Myometrial cell (primary cell): ENCODE data around the gene PIGS. TPM values are rescaled to one million over a fixed set of nuclear protein-coding genes. Genes with fewer than 3 reads are reported as not detected.

Experiments used
- total RNA-seq: library from RNA; depleted of rRNA; stranded (reverse); fragments of >200 nt; gene quantifications from 2 replicates; pipeline ENCODE4 v1.2.3, GENCODE V29; 2015

The PIGS gene
- 57.8 and 64.9 TPM in 2 replicates for total RNA-seq

DNA sequence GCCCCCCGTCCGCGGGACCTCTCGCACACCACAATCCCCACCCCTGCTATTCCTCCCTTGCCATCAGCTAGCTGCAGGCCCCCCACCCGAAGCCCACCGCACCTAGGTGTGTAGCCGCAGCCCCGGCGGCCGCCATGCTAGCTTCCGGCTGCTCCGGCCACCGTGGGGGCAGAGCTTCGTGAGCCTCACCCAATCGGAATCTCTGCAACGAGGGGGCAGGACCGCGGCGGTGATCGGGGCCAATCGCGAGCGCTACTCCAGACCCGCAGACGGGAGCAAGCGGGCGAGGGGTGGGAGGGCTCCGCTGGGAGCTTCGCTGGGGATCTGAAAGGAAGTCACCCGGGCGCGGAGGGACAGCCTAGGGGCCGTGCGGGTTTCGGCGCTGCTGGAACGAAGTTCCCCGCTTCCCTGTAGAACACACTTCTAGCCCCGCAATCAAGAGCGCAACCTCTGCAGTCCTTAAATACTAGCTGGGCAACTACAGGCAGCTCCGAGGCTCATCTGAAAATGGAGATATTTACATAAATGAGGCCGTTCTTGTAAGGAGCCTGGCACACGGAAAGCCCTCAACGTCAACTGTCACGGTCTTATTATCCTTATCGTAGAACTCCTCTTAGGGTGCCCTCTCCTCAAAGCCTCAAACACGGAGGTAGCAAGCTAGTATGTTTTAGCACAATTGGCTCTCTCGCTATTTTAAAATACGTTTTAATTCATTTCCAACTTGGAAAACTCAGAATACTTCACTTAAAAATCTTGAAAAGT is at the start of gene PIGS:
Gene PIGS (minus strand): TSS at position 164 of the 762 bp plus-strand sequence. CDS start 28 bp downstream, at position 136.

DNA sequence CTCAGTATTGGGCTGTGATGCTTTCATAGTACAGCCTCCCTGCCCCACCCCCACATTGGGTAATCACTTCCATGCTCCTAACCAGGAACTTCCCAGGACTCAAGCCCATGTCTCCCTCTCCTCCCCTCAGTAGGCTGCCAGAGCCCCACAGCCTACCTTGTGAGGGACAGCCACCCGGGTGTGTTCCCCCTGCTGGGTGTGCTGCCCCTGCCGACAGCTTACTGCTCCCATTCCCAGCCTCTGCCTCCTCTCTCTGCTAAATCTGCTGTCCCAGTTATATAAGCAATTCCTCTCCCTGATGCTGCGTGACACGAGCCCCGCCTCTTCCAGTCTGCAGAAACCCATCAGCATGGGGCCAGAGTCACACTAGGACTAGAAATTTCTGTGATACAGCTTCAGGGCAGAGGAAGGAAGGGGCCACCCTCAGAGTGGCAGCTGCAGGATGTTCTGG is 42.6 kb upstream of the PIGS start, which contains the start of gene RSKR:
Gene RSKR (minus strand): TSS at position 255 of the 451 bp plus-strand sequence. CDS start 24 bp downstream, at position 231.

DNA sequence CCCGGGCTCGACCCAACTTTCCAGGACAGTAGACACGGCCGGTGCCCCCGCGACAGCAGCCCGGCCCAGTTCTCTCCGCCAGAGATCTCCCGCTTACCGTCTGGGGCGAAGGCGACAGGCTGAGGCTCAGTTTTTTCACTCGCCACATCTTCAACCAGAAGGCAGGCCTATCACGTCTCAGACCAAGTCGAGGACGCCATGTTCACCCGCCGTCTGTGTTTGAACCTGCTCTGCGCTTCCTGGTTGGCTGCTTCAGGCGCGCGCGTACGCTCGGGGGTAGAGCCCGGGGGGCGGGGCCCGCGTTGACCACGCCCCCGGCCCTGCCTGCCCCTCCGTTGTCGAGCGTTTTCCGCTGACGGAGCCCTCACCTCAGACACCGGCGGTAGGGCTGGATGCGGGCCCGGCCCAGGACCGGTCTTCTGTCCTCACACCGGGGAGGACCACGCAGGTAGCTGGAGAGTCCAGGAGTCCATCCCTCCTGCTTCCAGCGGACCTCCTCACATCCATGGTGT is 27.5 kb upstream of the PIGS start, which contains the start of gene SPAG5:
Gene SPAG5 (minus strand): TSS at position 227 of the 512 bp plus-strand sequence. CDS start 79 bp downstream, at position 148.

DNA sequence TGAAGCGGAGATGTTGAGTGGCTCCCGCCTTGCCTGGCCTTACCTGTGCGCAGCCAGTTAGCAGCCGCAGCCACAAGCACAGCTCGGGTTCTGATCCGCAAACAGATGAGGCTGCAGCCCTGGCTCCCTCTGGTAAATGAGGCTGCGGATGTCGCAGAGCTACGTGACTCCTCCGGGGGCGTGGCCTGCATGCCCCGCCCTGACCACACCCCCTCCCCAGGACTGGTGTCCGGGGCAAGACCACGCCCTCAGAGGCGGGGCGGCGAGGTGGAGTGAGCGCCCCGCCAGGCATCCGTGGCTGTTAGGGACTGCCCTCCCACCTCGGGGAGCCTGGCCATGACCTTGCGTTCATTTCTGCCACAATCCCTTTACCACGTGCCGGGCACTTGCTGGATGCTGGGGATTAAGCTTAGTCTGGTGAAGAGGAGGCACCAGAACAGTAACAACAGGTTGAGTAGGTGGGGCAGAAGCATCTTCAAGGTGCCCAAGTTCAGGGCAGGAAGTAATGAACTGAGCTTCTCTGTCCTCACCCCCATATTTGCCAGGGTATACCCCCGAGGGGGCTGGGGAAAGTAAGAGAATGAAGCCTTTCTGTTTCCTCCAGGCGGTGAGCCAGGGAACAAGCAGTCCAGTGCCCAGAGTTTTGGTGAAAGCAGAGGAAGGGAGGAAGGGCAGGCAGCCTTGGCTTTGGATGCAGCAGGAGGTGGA is 5.6 kb upstream of the PIGS start, which contains the start of gene ALDOC:
Gene ALDOC (minus strand): TSS at position 138 of the 708 bp plus-strand sequence. CDS start 1,363 bp downstream, outside the sequence.

DNA sequence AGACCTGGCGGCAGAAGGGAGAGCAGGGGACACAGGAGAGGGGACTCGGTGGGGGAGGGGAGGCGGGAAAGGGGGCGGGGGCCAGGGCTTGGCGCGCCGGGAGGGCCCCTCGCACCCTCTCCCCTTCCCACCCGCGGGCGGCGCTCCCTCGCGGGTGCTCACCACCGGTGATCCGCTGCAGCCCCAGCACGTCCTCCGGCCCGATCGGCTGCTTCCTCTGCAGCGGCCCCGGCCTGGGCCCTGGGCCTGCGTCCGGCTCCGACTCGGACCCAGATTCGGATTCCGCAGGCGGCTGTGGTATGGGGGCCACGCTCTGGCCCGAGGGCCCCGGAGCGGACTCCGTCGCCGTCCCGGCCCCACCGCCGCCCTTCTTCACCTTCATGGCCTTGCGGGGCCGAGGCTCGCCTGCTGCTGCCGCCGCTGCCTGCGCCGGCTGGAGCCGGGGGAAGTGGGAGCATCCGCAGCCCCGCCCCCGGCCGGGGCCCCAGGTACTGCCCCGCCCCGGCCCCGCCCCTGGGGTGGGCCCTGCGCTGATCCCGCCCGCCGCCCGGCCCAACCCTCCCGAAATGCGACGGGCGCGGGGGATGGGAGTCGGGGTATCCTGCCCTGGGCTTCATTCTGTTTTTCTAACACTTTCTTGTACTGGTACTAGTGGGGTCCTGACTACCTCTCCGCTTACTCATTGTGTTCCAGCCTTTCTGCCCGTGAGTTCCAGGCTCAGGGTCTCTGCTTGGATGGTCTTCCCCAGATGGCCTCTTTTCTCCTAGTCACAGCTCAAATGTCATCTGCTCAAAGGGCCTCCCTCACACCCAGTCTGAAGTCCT is 18.9 kb downstream of the PIGS start, which contains the start of gene UNC119:
Gene UNC119 (minus strand): TSS at position 449 of the 824 bp plus-strand sequence. CDS start 67 bp downstream, at position 382.

DNA sequence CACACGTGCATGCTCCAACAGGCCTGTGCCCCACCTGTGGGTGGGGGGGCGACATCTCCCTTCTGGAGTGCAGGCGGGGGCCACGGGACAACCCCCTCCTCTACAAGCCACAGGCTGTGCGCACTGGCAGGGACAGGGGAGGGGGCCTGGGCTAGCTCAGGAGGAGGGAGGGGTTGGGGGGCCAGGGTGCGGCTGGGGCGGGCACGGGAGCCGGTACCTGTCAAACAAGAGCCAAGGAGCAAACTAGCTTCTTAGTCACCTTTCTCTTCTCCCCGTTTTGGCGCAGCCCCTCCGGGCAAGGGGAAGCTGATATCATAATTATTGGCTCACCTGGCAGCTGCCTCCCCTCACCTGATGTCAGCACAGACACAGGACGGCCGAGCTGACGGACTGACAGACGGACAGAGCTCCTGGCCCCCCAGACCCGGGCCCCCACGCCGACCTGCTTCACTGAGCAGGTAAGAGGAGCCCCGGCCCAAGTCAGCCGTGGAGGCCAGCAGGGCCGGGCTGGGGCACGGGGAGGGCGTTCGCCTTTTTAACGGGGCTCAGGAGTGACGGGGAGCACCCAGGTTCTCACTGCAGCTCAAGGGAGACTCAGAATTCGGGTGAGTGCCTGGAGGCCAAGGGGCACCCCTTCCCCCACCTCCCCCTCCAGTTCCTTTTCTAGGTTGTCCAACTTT is 65.2 kb downstream of the PIGS start, which contains the start of gene FOXN1:
Gene FOXN1 (plus strand): TSS at position 363 of the 680 bp plus-strand sequence. CDS start 17,622 bp downstream, outside the sequence.

Other genes starting within 250 kb of the PIGS start
- 49.3 and 64.5 TPM in 2 replicates for gene IFT20, start 236.1 kb downstream of the PIGS start, total RNA-seq
- 30.6 and 32.4 TPM in 2 replicates for gene TNFAIP1, start 235.8 kb downstream of the PIGS start, total RNA-seq
- gene POLDIP2, start 214.0 kb downstream of the PIGS start, total RNA-seq, result 147 and 150 TPM in 2 replicates
- gene SEBOX, start 206.3 kb downstream of the PIGS start, total RNA-seq, result not detected in 2 replicates
- gene VTN, start 201.2 kb downstream of the PIGS start, total RNA-seq, result 0.29 and 1.4 TPM in 2 replicates
- 4.6 and 5.8 TPM in 2 replicates for gene SARM1, start 199.8 kb downstream of the PIGS start, total RNA-seq
- gene SLC46A1, start 165.3 kb downstream of the PIGS start, total RNA-seq, result 4.0 and 4.1 TPM in 2 replicates
- not detected in 2 replicates for gene SLC13A2, start 97.9 kb downstream of the PIGS start, total RNA-seq
- gene FOXN1, start 65.2 kb downstream of the PIGS start, total RNA-seq, result not detected in 2 replicates
- gene UNC119, start 18.9 kb downstream of the PIGS start, total RNA-seq, result 31.1 and 37.2 TPM in 2 replicates
- 102 and 110 TPM in 2 replicates for gene ALDOC, start 5.4 kb upstream of the PIGS start, total RNA-seq
- 43.2 and 48.1 TPM in 2 replicates for gene SPAG5, start 27.5 kb upstream of the PIGS start, total RNA-seq
- 0.35 and 0.58 TPM in 2 replicates for gene RSKR, start 42.7 kb upstream of the PIGS start, total RNA-seq
- 88.2 and 114 TPM in 2 replicates for gene BLTP2, start 73.6 kb upstream of the PIGS start, total RNA-seq
- 49.6 and 55.3 TPM in 2 replicates for gene SDF2, start 90.4 kb upstream of the PIGS start, total RNA-seq
- 19.6 and 24.1 TPM in 2 replicates for gene SUPT6H, start 90.7 kb upstream of the PIGS start, total RNA-seq
- gene PROCA1, start 140.4 kb upstream of the PIGS start, total RNA-seq, result 0.18 and 2.3 TPM in 2 replicates
- 403 and 461 TPM in 2 replicates for gene RAB34, start 146.3 kb upstream of the PIGS start, total RNA-seq
- gene RPL23A, start 148.5 kb upstream of the PIGS start, total RNA-seq, result 511 and 592 TPM in 2 replicates
- 10.4 and 10.8 TPM in 2 replicates for gene TLCD1, start 154.7 kb upstream of the PIGS start, total RNA-seq
- 2.1 and 34.3 TPM in 2 replicates for gene NEK8, start 157.3 kb upstream of the PIGS start, total RNA-seq
- 28.2 and 38.3 TPM in 2 replicates for gene TRAF4, start 172.5 kb upstream of the PIGS start, total RNA-seq